ENCODE results near the gene ARL8A.

- TF ChIP-seq CTCF (conservative IDR thresholded peaks at IDR 0.05; ENCODE audit: low read depth in 2 of 2) (no peak), JUNB (IDR thresholded peaks at IDR 0.05; ENCODE audit: unreplicated experiment) (no peak)
Observed at GRCh38 chr1:202093858-202094257, 50.7 kb downstream of the ARL8A start.
